Spleen (tissue), 11 donors: Measurements from ENCODE around the gene CCDC148. TPM values are rescaled to one million over a fixed set of nuclear protein-coding genes. Genes with fewer than 3 reads are reported as not detected.

Experiments
- DNase-seq: peaks from one replicate; pipeline ENCODE4 v3.0.0-alpha.2; 2020
- H3K27ac ChIP-seq, 8 donors: fragments of 200-600 bp; sonication (generic) in 7 of 8; 1 replicate in 4 of 8; 2 replicates in 4 of 8; pipeline versions ENCODE4 v1.5.0 to v1.8.0; 2016 to 2021; ENCODE audit warnings: inconsistent platforms in 4 of 8, mild to moderate bottlenecking in 4 of 8, moderate library complexity in 1 of 8
- H3K27me3 ChIP-seq, 7 donors: fragments of 200-600 bp; sonication (generic) in 6 of 7; replicated peaks in 1 of 7; 1 replicate in 4 of 7; 2 replicates in 3 of 7; pipeline versions ENCODE4 v1.5.0 to v1.8.0; 2016 to 2021; ENCODE audit warnings: inconsistent platforms in 3 of 7, mild to moderate bottlenecking in 1 of 7
- H3K36me3 ChIP-seq, 6 donors: fragments of 200-600 bp; sonication (generic) in 5 of 6; 1 replicate in 4 of 6; 2 replicates in 2 of 6; pipeline versions ENCODE4 v1.5.0 to v1.8.0; 2016 to 2021; ENCODE audit warnings: inconsistent platforms in 2 of 6
- H3K4me1 ChIP-seq, 6 donors: fragments of 200-600 bp; sonication (generic) in 5 of 6; 1 replicate in 3 of 6; 2 replicates in 3 of 6; pipeline versions ENCODE4 v1.5.0 to v1.8.0; 2016 to 2021; ENCODE audit warnings: inconsistent platforms in 3 of 6
- H3K4me3 ChIP-seq, 8 donors: fragments of 200-600 bp; sonication (generic) in 7 of 8; 1 replicate in 4 of 8; 2 replicates in 4 of 8; pipeline versions ENCODE4 v1.5.0 to v1.8.0; 2016 to 2021; ENCODE audit warnings: inconsistent platforms in 4 of 8, mild to moderate bottlenecking in 4 of 8, moderate library complexity in 2 of 8
- H3K9me3 ChIP-seq, 8 donors: fragments of 200-600 bp; sonication (generic) in 7 of 8; 1 replicate in 4 of 8; 2 replicates in 4 of 8; pipeline versions ENCODE4 v1.5.0 to v1.8.0; 2016 to 2021; ENCODE audit warnings: inconsistent platforms in 4 of 8
- CTCF ChIP-seq, 11 experiments: fragments of 200-600 bp in 7 of 11; fragments of 450-650 bp in 4 of 11; sonication (generic) in 4 of 11; IDR thresholded peaks in 8 of 11; conservative IDR thresholded peaks in 3 of 11; 1 replicate in 7 of 11; 2 replicates in 4 of 11; pipeline versions ENCODE4 v1.4.0 to v1.8.0; 2016 to 2021; ENCODE audit warnings: antibody characterized with exemption in 11 of 11, inconsistent platforms in 4 of 11, mild to moderate bottlenecking in 1 of 11
- POLR2A ChIP-seq, 3 donors: fragments of 450-650 bp; IDR thresholded peaks; one replicate each; pipeline ENCODE4 v1.5.1; 2017; ENCODE audit warnings: antibody characterized with exemption in 3 of 3, mild to moderate bottlenecking in 1 of 3
- POLR2AphosphoS5 ChIP-seq, 3 donors: sonication (generic); formaldehyde crosslinking; IDR thresholded peaks; one replicate each; pipeline ENCODE4 v1.5.1; 2017; ENCODE audit warnings: antibody characterized with exemption in 3 of 3
- WGBS, 5 donors: extraction: QIAGEN DNeasy Blood & Tissue Kit in 3 of 5; methylation state at CpG; one replicate each; pipeline versions ENCODE4 v1.1.5 to v1.1.7; 2013 to 2018; 5-methylcytosine and 5-hydroxymethylcytosine counted together
- intact Hi-C: fragments of 100-400 bp; cut with DNase I; formaldehyde crosslinking; loops from one replicate; pipeline ENCODE4 v1.15.0; 2023; ENCODE audit warnings: low total_unique reads
- polyA plus RNA-seq, 3 donors: library from polyadenylated mRNA; stranded (reverse); fragments of 200-250 nt; gene quantifications; one replicate each; pipeline ENCODE4 v1.2.1, GENCODE V29; 2013
- total RNA-seq, 7 donors: library from RNA; depleted of rRNA in 3 of 7; stranded (reverse); fragments of >200 nt in 3 of 7; fragmentation: NEBNext Ultra II Directional in 4 of 7; extraction: Animal tissue kit (Norgen Biotek cat#: 25700) in 4 of 7; gene quantifications; one replicate each; pipeline versions ENCODE4 v1.1.0 to v1.2.1, GENCODE V29; 2016 to 2021
- donor health status: healthy with polysubstance abuse.
- donor health status: DM: no; HTN: no; CAD: no; lungs with moderate emphysema.
- donor health status: DM: no; HTN: no; CAD: no.
- donor health status: Bipolar disorder and iron deficiency.
- donor health status: healthy.
- donor health status: DM: no; HTN: no; CAD: no.
- donor health status: DM: yes; HTN: yes; CAD: no.

Gene CCDC148
- total and polyA plus RNA-seq, 10 donors: 0.07 to 0.79 (median 0.46) TPM

GRCh38 chr2:158385646-158386045 lies 70.9 kb downstream of the CCDC148 start:
- Histone ChIP-seq H3K9me3 (peaks cover 0 to 9% (median 0%) of the 10 kb centered on the region in 8 donors), H3K27ac (no peak overlapping the region), H3K36me3 (no peaks in the 10 kb centered on the region), H3K4me3 (no peak overlapping the region), H3K4me1 (no peaks in the 10 kb centered on the region), H3K27me3 (no peaks in the 10 kb centered on the region)
- DNase-seq: no peak
- no peak for TF ChIP-seq CTCF (IDR thresholded peaks at IDR 0.05 in 8 of 11, conservative IDR thresholded peaks at IDR 0.05 in 3 of 11)
- no peak for TF ChIP-seq POLR2AphosphoS5 (IDR thresholded peaks at IDR 0.05)
- TF ChIP-seq POLR2A (IDR thresholded peaks at IDR 0.05): no peak
- intact Hi-C loops: no loop called here

DNA sequence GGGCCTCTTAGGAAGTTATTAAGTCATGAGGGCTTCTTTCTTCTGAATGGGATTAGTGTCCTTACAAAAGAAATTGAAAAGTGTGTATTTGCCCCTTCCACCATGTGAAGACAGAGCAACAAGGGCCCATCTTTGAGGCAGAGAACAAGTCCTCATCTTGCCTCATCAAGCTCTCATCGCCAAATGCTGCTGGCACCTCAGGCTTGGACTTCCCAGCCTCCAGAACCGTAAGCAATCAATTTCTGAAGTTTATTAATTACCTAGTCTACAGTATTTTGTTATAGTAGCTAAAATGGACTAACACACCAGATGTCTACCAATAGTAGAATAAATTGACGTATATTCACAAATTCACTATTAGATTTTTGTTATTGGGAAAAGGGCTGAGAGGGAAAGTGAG lies 74.6 kb downstream of the CCDC148 start:
- Histone ChIP-seq H3K9me3 (peaks cover 0 to 9% (median 0%) of the 10 kb centered on the region in 8 donors), H3K4me1 (no peaks in the 10 kb centered on the region), H3K4me3 (no peak overlapping the region), H3K27ac (no peak overlapping the region), H3K27me3 (no peaks in the 10 kb centered on the region), H3K36me3 (no peaks in the 10 kb centered on the region)
- intact Hi-C loops: no loop called here
- TF ChIP-seq POLR2A (IDR thresholded peaks at IDR 0.05) (no peak), POLR2AphosphoS5 (IDR thresholded peaks at IDR 0.05) (no peak), CTCF (IDR thresholded peaks at IDR 0.05 in 8 of 11, conservative IDR thresholded peaks at IDR 0.05 in 3 of 11) (no peak)
- 77 to 96% (median 92%) methylated on average over 3 of the region's 3 CpGs for WGBS, 5 donors
- DNase-seq: no peak

- 85 to 95% (median 95%) methylated on average over 3 of the region's 3 CpGs for WGBS, 5 donors
- Histone ChIP-seq H3K9me3 (peaks cover 0 to 9% (median 0%) of the 10 kb centered on the region in 8 donors), H3K4me1 (no peaks in the 10 kb centered on the region), H3K4me3 (no peak overlapping the region), H3K36me3 (no peaks in the 10 kb centered on the region), H3K27me3 (no peaks in the 10 kb centered on the region), H3K27ac (no peak overlapping the region)
- no peak for DNase-seq
- intact Hi-C loops: no loop called here
- TF ChIP-seq CTCF (IDR thresholded peaks at IDR 0.05 in 8 of 11, conservative IDR thresholded peaks at IDR 0.05 in 3 of 11): no peak
- TF ChIP-seq POLR2A (IDR thresholded peaks at IDR 0.05): no peak
- no peak for TF ChIP-seq POLR2AphosphoS5 (IDR thresholded peaks at IDR 0.05)
Measured at GRCh38 chr2:158381205-158381604, 75.3 kb downstream of the CCDC148 start.

DNA sequence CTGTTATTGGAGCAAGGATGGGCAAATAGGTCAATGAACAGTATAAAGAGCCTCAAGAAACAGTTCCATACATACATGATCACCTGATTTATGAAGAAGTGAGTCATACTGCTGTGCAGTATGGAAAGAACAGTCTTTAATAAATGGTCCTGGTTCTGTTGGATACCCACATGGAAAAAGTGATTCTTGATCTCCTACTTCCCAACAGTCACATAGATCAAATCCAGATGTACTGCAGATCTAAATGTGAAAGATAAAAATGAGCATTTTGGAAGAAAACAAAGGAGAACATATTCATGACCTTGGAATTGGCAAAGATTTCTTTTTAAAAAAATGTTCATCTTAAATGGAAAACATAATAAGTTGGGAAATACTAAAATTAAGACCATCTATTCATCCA lies 75.8 kb downstream of the CCDC148 start:
- H3K4me3 ChIP-seq: no peak overlapping the region
- no peaks in the 10 kb centered on the region for H3K4me1 ChIP-seq
- intact Hi-C loops: no loop called here
- no peak overlapping the region for H3K27ac ChIP-seq
- DNase-seq: no peak
- TF ChIP-seq POLR2AphosphoS5 (IDR thresholded peaks at IDR 0.05) (no peak), CTCF (IDR thresholded peaks at IDR 0.05 in 8 of 11, conservative IDR thresholded peaks at IDR 0.05 in 3 of 11) (no peak), POLR2A (IDR thresholded peaks at IDR 0.05) (no peak)
- no peaks in the 10 kb centered on the region for H3K36me3 ChIP-seq
- H3K27me3 ChIP-seq: no peaks in the 10 kb centered on the region
- peaks cover 0 to 9% (median 0%) of the 10 kb centered on the region in 8 donors for H3K9me3 ChIP-seq
